GM23338 (cell line): Measurements from ENCODE around the gene TMEM242. TPM values are rescaled to one million over a fixed set of nuclear protein-coding genes. Genes with fewer than 3 reads are reported as not detected.

Source experiments
- ATAC-seq: fragments of 200-7000 bp; cut with Tn5 transposase; 3 replicates; pipeline ENCODE4 v1.9.1; 2020
- DNase-seq: peaks from one replicate; pipeline ENCODE4 v3.0.0-alpha.2; 2015; ENCODE audit warnings: low spot score
- H2AFZ ChIP-seq: fragments of 200-600 bp; sonication (generic); 2 replicates; pipeline ENCODE4 v1.8.0; 2016; ENCODE audit warnings: antibody characterized with exemption, mild to moderate bottlenecking, moderate library complexity
- H3F3A ChIP-seq: fragments of 200-600 bp; sonication (generic); replicated peaks from 2 replicates; pipeline ENCODE4 v1.8.0; 2017; ENCODE audit warnings: antibody characterized with exemption, mixed run types, low read depth
- H3K27ac ChIP-seq: fragments of 200-600 bp; sonication (generic); 2 replicates; pipeline ENCODE4 v1.6.1; 2016; ENCODE audit warnings: low read depth
- H3K27me3 ChIP-seq: fragments of 200-600 bp; sonication (generic); 2 replicates; pipeline ENCODE4 v1.8.0; 2016; ENCODE audit warnings: mild to moderate bottlenecking, mixed run types, moderate library complexity; ENCODE audit not compliant: insufficient read depth
- H3K36me3 ChIP-seq: fragments of 200-600 bp; sonication (generic); 2 replicates; pipeline ENCODE4 v1.8.0; 2016; ENCODE audit warnings: mild to moderate bottlenecking; ENCODE audit not compliant: insufficient read depth
- H3K4me1 ChIP-seq: fragments of 200-600 bp; sonication (generic); 2 replicates; pipeline ENCODE4 v1.8.0; 2016; ENCODE audit warnings: mild to moderate bottlenecking, moderate library complexity; ENCODE audit not compliant: insufficient read depth
- H3K4me2 ChIP-seq: fragments of 200-600 bp; sonication (generic); 2 replicates; pipeline ENCODE4 v1.7.1; 2017; ENCODE audit warnings: mixed run types
- H3K4me3 ChIP-seq: fragments of 200-600 bp; sonication (generic); 2 replicates; pipeline ENCODE4 v1.6.1; 2016; ENCODE audit warnings: mixed run types
- H3K79me2 ChIP-seq: fragments of 200-600 bp; sonication (generic); replicated peaks from 2 replicates; pipeline ENCODE4 v1.8.0; 2017; ENCODE audit warnings: mild to moderate bottlenecking; ENCODE audit not compliant: insufficient read depth
- H3K9me2 ChIP-seq: fragments of 200-600 bp; sonication (generic); 2 replicates; pipeline ENCODE4 v1.8.0; 2017; ENCODE audit not compliant: insufficient read depth
- H4K20me1 ChIP-seq: fragments of 200-600 bp; sonication (generic); replicated peaks from 2 replicates; pipeline ENCODE4 v1.8.0; 2017; ENCODE audit warnings: mild to moderate bottlenecking; ENCODE audit not compliant: insufficient read depth
- H3K27ac Mint-ChIP-seq: 2 replicates; pipeline ENCODE4 v1.8.0; 2020; ENCODE audit warnings: inconsistent platforms, mild to moderate bottlenecking, moderate library complexity, mixed read lengths
- H3K27me3 Mint-ChIP-seq: 3 replicates; pipeline ENCODE4 v1.8.0; 2022; ENCODE audit warnings: low read depth, mild to moderate bottlenecking, moderate library complexity, mixed read lengths, inconsistent platforms; ENCODE audit not compliant: insufficient read depth, poor library complexity
- H3K36me3 Mint-ChIP-seq: 3 replicates; pipeline ENCODE4 v1.8.0; 2021; ENCODE audit warnings: low read depth, mild to moderate bottlenecking, inconsistent platforms, moderate library complexity, mixed read lengths
- H3K4me1 Mint-ChIP-seq: 3 replicates; pipeline ENCODE4 v1.8.0; 2020; ENCODE audit warnings: mild to moderate bottlenecking, inconsistent platforms, mixed read lengths
- H3K4me3 Mint-ChIP-seq: 3 replicates; pipeline ENCODE4 v1.8.0; 2021; ENCODE audit warnings: moderate library complexity, mild to moderate bottlenecking, inconsistent platforms, mixed read lengths
- H3K9me3 Mint-ChIP-seq: 3 replicates; pipeline ENCODE4 v1.8.0; 2020; ENCODE audit warnings: moderate library complexity, mild to moderate bottlenecking, inconsistent platforms, mixed read lengths
- CREB1 ChIP-seq: fragments of 250-450 bp; sonication (Bioruptor Pico); IDR thresholded peaks from 2 replicates; pipeline ENCODE4 v1.5.0; 2020; ENCODE audit warnings: low read depth, mild to moderate bottlenecking, moderate library complexity
- EZH2phosphoT487 ChIP-seq: fragments of 200-600 bp; sonication (generic); IDR thresholded peaks from one replicate; pipeline ENCODE4 v1.8.1; 2018; ENCODE audit warnings: antibody characterized with exemption; ENCODE audit not compliant: unreplicated experiment
- ZNF114 ChIP-seq: fragments of 250-450 bp; sonication (Bioruptor Pico); IDR thresholded peaks from 2 replicates; pipeline ENCODE4 v1.5.0; 2020; ENCODE audit warnings: mild to moderate bottlenecking, moderate library complexity
- ZNF331 ChIP-seq: fragments of 250-450 bp; sonication (Bioruptor Pico); IDR thresholded peaks from 2 replicates; pipeline ENCODE4 v1.5.0; 2020; ENCODE audit warnings: low read depth, mild to moderate bottlenecking, moderate library complexity
- polyA plus RNA-seq: library from polyadenylated mRNA; unstranded; fragments of >200 nt; fragmentation: Nextera tagmentation; extraction: Ambion mirVana; gene quantifications from 2 replicates; pipeline ENCODE4 v1.2.1, GENCODE V29; 2016
- total RNA-seq: library from RNA; depleted of rRNA; stranded (reverse); fragments of >200 nt; shearing (Covaris generic); gene quantifications from 2 replicates; pipeline ENCODE4 v1.2.3, GENCODE V29; 2014
- TF ChIP-seq, protein P1 (sequence below): IDR thresholded peaks from 2 replicates; pipeline ENCODE4 v1.6.1; 2016; ENCODE audit warnings: antibody characterized with exemption
- TF ChIP-seq, protein P2 (sequence below), 2 experiments: fragments of 200-600 bp in 1 of 2; sonication (generic) in 1 of 2; conservative IDR thresholded peaks; 2 replicates each; pipeline versions ENCODE4 v1.5.1 to v1.6.1; 2016 to 2017; ENCODE audit warnings: antibody characterized with exemption in 2 of 2, low read depth in 2 of 2, mild to moderate bottlenecking in 2 of 2, moderate library complexity in 1 of 2
- TF ChIP-seq, protein P3 (sequence below): IDR thresholded peaks from one replicate; pipeline ENCODE4 v1.6.1; 2018; ENCODE audit warnings: antibody characterized with exemption; ENCODE audit not compliant: unreplicated experiment

The TMEM242 gene
- total and polyA plus RNA-seq, 2 experiments from 2014 or later: 3.7 to 9.7 TPM

DNA sequence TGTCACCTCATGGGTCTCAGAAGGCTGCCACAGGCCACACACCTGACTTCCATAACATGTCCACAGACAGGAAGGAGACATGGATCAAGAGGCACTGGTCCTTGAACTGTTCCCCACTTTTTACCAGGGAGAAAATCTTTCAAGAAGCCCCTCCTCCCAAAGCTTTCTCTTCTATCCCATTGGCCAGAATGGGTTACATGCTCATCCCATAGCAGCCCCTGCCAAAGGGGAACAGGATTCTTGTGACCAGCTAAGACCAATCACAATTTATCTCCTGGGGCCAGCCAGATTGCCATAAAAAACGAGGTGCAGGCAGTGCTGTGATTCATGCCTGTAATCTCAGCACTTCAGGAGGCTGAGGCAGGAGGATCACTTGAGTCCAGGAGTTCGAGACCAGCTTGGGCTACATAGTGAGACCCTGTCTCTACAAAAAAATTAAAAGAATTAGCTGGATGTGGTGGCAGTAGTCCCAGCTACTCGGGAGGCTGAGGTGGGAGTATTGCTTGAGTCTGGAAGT, 59.4 kb downstream of the TMEM242 start:
- Histone ChIP-seq H3K79me2 (no peaks in the 10 kb centered on the region), H3K9me2 (no peaks in the 10 kb centered on the region), H2AFZ (no peak overlapping the region), H3K4me3 (no peak overlapping the region), H3K4me2 (no peak overlapping the region), H4K20me1 (no peaks in the 10 kb centered on the region), H3K36me3 (no peaks in the 10 kb centered on the region), H3K27me3 (no peaks in the 10 kb centered on the region), H3K27ac (no peak overlapping the region), H3F3A (peaks cover 3% of the 10 kb centered on the region; the same call in 1 of the 2 replicates), H3K4me1 (no peaks in the 10 kb centered on the region)
- no peak for ATAC-seq
- no peak overlapping the region for H3K4me3 Mint-ChIP-seq
- TF ChIP-seq, protein P1, sequence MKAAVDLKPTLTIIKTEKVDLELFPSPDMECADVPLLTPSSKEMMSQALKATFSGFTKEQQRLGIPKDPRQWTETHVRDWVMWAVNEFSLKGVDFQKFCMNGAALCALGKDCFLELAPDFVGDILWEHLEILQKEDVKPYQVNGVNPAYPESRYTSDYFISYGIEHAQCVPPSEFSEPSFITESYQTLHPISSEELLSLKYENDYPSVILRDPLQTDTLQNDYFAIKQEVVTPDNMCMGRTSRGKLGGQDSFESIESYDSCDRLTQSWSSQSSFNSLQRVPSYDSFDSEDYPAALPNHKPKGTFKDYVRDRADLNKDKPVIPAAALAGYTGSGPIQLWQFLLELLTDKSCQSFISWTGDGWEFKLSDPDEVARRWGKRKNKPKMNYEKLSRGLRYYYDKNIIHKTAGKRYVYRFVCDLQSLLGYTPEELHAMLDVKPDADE: no peak
- TF ChIP-seq EZH2phosphoT487: no peak
- peaks cover 5% of the 10 kb centered on the region; the same call in 2 of the 3 replicates for H3K4me1 Mint-ChIP-seq
- no peaks in the 10 kb centered on the region for H3K36me3 Mint-ChIP-seq
- H3K27me3 Mint-ChIP-seq: peaks cover 5% of the 10 kb centered on the region
- H3K9me3 Mint-ChIP-seq: no peaks in the 10 kb centered on the region
- DNase-seq: no peak
- H3K27ac Mint-ChIP-seq: no peak overlapping the region

DNA sequence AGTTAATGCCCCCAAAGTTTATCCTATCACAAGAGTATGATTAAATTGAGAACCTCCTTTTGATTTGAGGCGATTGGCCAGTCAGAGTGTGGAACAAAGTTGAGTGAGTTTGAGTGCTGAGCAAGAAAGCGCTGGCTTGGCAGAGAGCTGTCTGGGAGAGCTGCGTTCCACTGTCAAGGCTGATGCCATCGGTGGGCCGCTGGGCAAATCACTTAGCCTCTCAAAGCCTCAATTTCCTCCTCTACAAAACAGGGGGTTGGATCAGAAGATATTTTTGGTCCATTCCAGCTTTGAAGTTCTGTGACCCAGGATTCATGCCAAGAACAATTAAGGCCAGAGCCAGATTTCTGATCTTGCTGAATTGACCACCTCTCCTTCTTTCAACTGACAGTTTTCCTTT, 60.2 kb downstream of the TMEM242 start:
- H3F3A ChIP-seq: peaks cover 3% of the 10 kb centered on the region; the same call in 1 of the 2 replicates
- Mint-ChIP-seq H3K27ac (no peak overlapping the region), H3K36me3 (no peaks in the 10 kb centered on the region), H3K27me3 (peaks cover 5% of the 10 kb centered on the region), H3K9me3 (no peaks in the 10 kb centered on the region), H3K4me3 (no peak overlapping the region), H3K4me1 (peaks cover 5% of the 10 kb centered on the region; the same call in 2 of the 3 replicates)
- H3K4me3 ChIP-seq: no peak overlapping the region
- ATAC-seq (no peak), DNase-seq (no peak)
- no peak overlapping the region for H2AFZ ChIP-seq
- no peaks in the 10 kb centered on the region for H3K27me3 ChIP-seq
- H3K4me2 ChIP-seq: no peak overlapping the region
- TF ChIP-seq, protein P1: no peak
- H3K36me3 ChIP-seq: no peaks in the 10 kb centered on the region
- H3K9me2 ChIP-seq: no peaks in the 10 kb centered on the region
- no peaks in the 10 kb centered on the region for H3K79me2 ChIP-seq
- no peak overlapping the region for H3K27ac ChIP-seq
- H4K20me1 ChIP-seq: no peaks in the 10 kb centered on the region
- no peaks in the 10 kb centered on the region for H3K4me1 ChIP-seq

DNA sequence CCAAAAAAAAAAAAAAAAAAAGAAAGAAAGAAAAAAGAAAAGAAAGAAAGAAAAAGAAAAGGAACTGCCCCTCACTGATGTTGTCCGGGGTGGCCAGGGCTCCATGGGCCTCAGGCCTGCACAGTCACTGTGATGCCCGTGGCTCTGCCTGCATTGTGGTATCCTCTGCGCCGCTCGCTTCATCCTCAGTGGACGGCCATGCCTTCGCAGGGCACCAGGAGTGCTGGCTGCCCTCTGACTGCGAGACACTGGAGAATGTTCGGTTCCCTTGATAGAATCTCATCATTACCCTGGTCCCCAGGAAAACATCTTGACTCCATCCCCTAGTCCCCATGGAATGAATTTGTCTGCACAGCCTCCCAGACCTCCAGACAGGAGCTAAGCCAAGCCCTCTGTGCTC, 61.7 kb downstream of the TMEM242 start:
- H3K9me3 Mint-ChIP-seq: no peaks in the 10 kb centered on the region
- Histone ChIP-seq H3K4me3 (no peak overlapping the region), H2AFZ (no peak overlapping the region), H3K4me2 (no peak overlapping the region), H4K20me1 (no peaks in the 10 kb centered on the region), H3K27ac (no peak overlapping the region), H3K9me2 (no peaks in the 10 kb centered on the region), H3K36me3 (no peaks in the 10 kb centered on the region), H3K79me2 (no peaks in the 10 kb centered on the region), H3K4me1 (no peaks in the 10 kb centered on the region), H3F3A (no peaks in the 10 kb centered on the region), H3K27me3 (no peaks in the 10 kb centered on the region)
- no peaks in the 10 kb centered on the region for H3K36me3 Mint-ChIP-seq
- H3K27ac Mint-ChIP-seq: no peak overlapping the region
- H3K4me3 Mint-ChIP-seq: no peak overlapping the region
- ATAC-seq: no peak
- no peak for DNase-seq
- H3K27me3 Mint-ChIP-seq: peaks cover 1% of the 10 kb centered on the region
- no peaks in the 10 kb centered on the region; the same call in 2 of the 3 replicates for H3K4me1 Mint-ChIP-seq
- TF ChIP-seq, protein P2, sequence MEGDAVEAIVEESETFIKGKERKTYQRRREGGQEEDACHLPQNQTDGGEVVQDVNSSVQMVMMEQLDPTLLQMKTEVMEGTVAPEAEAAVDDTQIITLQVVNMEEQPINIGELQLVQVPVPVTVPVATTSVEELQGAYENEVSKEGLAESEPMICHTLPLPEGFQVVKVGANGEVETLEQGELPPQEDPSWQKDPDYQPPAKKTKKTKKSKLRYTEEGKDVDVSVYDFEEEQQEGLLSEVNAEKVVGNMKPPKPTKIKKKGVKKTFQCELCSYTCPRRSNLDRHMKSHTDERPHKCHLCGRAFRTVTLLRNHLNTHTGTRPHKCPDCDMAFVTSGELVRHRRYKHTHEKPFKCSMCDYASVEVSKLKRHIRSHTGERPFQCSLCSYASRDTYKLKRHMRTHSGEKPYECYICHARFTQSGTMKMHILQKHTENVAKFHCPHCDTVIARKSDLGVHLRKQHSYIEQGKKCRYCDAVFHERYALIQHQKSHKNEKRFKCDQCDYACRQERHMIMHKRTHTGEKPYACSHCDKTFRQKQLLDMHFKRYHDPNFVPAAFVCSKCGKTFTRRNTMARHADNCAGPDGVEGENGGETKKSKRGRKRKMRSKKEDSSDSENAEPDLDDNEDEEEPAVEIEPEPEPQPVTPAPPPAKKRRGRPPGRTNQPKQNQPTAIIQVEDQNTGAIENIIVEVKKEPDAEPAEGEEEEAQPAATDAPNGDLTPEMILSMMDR (conservative IDR thresholded peaks at IDR 0.05; ENCODE audit: low read depth in 2 of 2): no peak
- TF ChIP-seq ZNF114 (CRISPR knock-in tag): no peak
- TF ChIP-seq EZH2phosphoT487: no peak
- TF ChIP-seq ZNF331 (CRISPR knock-in tag): no peak
- TF ChIP-seq CREB1 (CRISPR knock-in tag): no peak
- TF ChIP-seq, protein P3, sequence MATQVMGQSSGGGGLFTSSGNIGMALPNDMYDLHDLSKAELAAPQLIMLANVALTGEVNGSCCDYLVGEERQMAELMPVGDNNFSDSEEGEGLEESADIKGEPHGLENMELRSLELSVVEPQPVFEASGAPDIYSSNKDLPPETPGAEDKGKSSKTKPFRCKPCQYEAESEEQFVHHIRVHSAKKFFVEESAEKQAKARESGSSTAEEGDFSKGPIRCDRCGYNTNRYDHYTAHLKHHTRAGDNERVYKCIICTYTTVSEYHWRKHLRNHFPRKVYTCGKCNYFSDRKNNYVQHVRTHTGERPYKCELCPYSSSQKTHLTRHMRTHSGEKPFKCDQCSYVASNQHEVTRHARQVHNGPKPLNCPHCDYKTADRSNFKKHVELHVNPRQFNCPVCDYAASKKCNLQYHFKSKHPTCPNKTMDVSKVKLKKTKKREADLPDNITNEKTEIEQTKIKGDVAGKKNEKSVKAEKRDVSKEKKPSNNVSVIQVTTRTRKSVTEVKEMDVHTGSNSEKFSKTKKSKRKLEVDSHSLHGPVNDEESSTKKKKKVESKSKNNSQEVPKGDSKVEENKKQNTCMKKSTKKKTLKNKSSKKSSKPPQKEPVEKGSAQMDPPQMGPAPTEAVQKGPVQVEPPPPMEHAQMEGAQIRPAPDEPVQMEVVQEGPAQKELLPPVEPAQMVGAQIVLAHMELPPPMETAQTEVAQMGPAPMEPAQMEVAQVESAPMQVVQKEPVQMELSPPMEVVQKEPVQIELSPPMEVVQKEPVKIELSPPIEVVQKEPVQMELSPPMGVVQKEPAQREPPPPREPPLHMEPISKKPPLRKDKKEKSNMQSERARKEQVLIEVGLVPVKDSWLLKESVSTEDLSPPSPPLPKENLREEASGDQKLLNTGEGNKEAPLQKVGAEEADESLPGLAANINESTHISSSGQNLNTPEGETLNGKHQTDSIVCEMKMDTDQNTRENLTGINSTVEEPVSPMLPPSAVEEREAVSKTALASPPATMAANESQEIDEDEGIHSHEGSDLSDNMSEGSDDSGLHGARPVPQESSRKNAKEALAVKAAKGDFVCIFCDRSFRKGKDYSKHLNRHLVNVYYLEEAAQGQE: no peak
